ENCODE data around the gene RAPGEF1. TPM values are rescaled to one million over a fixed set of nuclear protein-coding genes. Genes with fewer than 3 reads are reported as not detected.

The RAPGEF1 gene
- polyA plus RNA-seq, 2 of the 4 experiments (the other 2 are of a cell fraction), result 21.6 to 27.7 TPM

GRCh38 chr9:131776473-131776872 lies 36.6 kb upstream of the RAPGEF1 start:
- no peaks in the 10 kb centered on the region for H3K9me3 ChIP-seq
- H3K27ac ChIP-seq, result no peak overlapping the region
- ATAC-seq, result peak in 1 of 2 experiments; percentile 52; a peak in 3 of 6 replicates
- ChIA-PET POLR2A (no interaction called here), CTCF (interaction anchor here (1.1 to 2.5 kb wide), 2 partner anchors 13 to 36 kb away, joined by 3 to 9 read pairs; no protein-coding TSS in a partner anchor)
- H3K4me3 ChIP-seq, result no peak overlapping the region
- TF ChIP-seq MAZ (IDR thresholded peaks at IDR 0.05; ENCODE audit: borderline replicate concordance, low read depth, low read length), result no peak
- no peak for TF ChIP-seq CHD4 (IDR thresholded peaks at IDR 0.05; ENCODE audit: borderline replicate concordance)
- TF ChIP-seq JUN (IDR thresholded peaks at IDR 0.05), result no peak
- no peak for TF ChIP-seq E2F6 (IDR thresholded peaks at IDR 0.05; ENCODE audit: borderline replicate concordance, low read depth)
- TF ChIP-seq HMGXB4 (CRISPR knock-in tag; IDR thresholded peaks at IDR 0.05; ENCODE audit: borderline replicate concordance), result no peak
- TF ChIP-seq SMC3 (IDR thresholded peaks at IDR 0.05), result no peak
- TF ChIP-seq REST (IDR thresholded peaks at IDR 0.05), result peak; percentile 87
- TF ChIP-seq ZNF302 (CRISPR knock-in tag; IDR thresholded peaks at IDR 0.05), result no peak
- TF ChIP-seq EHMT2 (IDR thresholded peaks at IDR 0.05; ENCODE audit: low read depth), result 0 out of 2 replicates have a peak, but pooled peaks have one; percentile 23
- TF ChIP-seq EP300 (IDR thresholded peaks at IDR 0.05), result no peak
- TF ChIP-seq POLR2A (IDR thresholded peaks at IDR 0.05; ENCODE audit: low read length), result no peak
- TF ChIP-seq RNF2 (IDR thresholded peaks at IDR 0.05; ENCODE audit: borderline replicate concordance, low read depth), result no peak
- no peak for FAIRE-seq
- no peaks in the 10 kb centered on the region; the same call in 2 of the 3 replicates for H3K4me1 ChIP-seq
- WGBS (ENCODE audit: missing lambda C conversion rate), result 3% methylated on average over 6 of the region's 7 CpGs
- H3K4me2 ChIP-seq, result no peak overlapping the region
- peak in 1 of 2 experiments; percentile 31 for DNase-seq (ENCODE audit: low read depth in 1 of 2, low spot score in 1 of 2)

GRCh38 chr9:131776036-131776435 lies 36.2 kb upstream of the RAPGEF1 start:
- Histone ChIP-seq H3K4me2 (no peak overlapping the region), H3K4me1 (no peaks in the 10 kb centered on the region; the same call in 2 of the 3 replicates), H3K9me3 (no peaks in the 10 kb centered on the region), H3K27ac (no peak overlapping the region), H3K4me3 (no peak overlapping the region)
- POLR2A ChIA-PET, result no interaction called here
- FAIRE-seq (no peak), ATAC-seq (no peak), DNase-seq (ENCODE audit: low read depth in 1 of 2, low spot score in 1 of 2) (no peak)
- TF ChIP-seq EHF (CRISPR knock-in tag; IDR thresholded peaks at IDR 0.05), result no peak
- no peak for TF ChIP-seq NFE2L2 (conservative IDR thresholded peaks at IDR 0.05; ENCODE audit: low read length)
- CTCF ChIA-PET, result interaction anchor here (1.1 to 2.5 kb wide), 2 partner anchors 13 to 37 kb away, joined by 3 to 9 read pairs; no protein-coding TSS in a partner anchor
- 7% methylated on average over 3 of the region's 3 CpGs for WGBS (ENCODE audit: missing lambda C conversion rate)

GRCh38 chr9:131774636-131775035 lies 34.8 kb upstream of the RAPGEF1 start:
- POLR2A ChIA-PET, result no interaction called here
- CTCF ChIA-PET, result interaction anchor here (0.9 to 2.5 kb wide), 5 partner anchors 12 to 461 kb away, joined by 3 to 9 read pairs (median 3); no protein-coding TSS in a partner anchor
- no peak for DNase-seq (ENCODE audit: low read depth in 1 of 2, low spot score in 1 of 2)
- no peak for ATAC-seq
- no peak for FAIRE-seq
- Histone ChIP-seq H3K9me3 (no peaks in the 10 kb centered on the region), H3K27ac (no peak overlapping the region), H3K4me1 (no peaks in the 10 kb centered on the region), H3K4me2 (no peak overlapping the region), H3K4me3 (no peak overlapping the region)
- no peak for TF ChIP-seq NR3C1 (IDR thresholded peaks at IDR 0.05)
- TF ChIP-seq HOXB5 (CRISPR knock-in tag; IDR thresholded peaks at IDR 0.05), result no peak
- peak; percentile 13 for TF ChIP-seq MAFK (IDR thresholded peaks at IDR 0.05; ENCODE audit: partially characterized antibody)
- no peak for TF ChIP-seq FOSB (CRISPR knock-in tag; IDR thresholded peaks at IDR 0.05)
- 50% methylated on average over 6 of the region's 6 CpGs for WGBS (ENCODE audit: missing lambda C conversion rate)
